H1 (cell line): ENCODE results near the gene CCNT1. TPM values are rescaled to one million over a fixed set of nuclear protein-coding genes. Genes with fewer than 3 reads are reported as not detected.

Source experiments
- CTCF ChIA-PET: fragments of 300-600 bp; sonication (Branson Sonifier 250); formaldehyde crosslinking; loops from one replicate; lab custom pipeline; 2021; ENCODE audit not compliant: partially characterized antibody; lab: Charles Lee
- POLR2A ChIA-PET: fragments of 300-600 bp; sonication (Branson Sonifier 250); formaldehyde crosslinking; loops from one replicate; lab custom pipeline; 2021; ENCODE audit warnings: inconsistent platforms; ENCODE audit not compliant: partially characterized antibody; lab: Charles Lee
- DNase-seq, 2 experiments: peaks; one replicate each; pipeline versions ENCODE4 v3.0.0 to v3.0.0-alpha.2; 2010 to 2022; ENCODE audit warnings: low spot score in 2 of 2, low read depth in 1 of 2, mixed read lengths in 1 of 2
- FAIRE-seq: peaks from 2 replicates; lab custom pipeline; 2011; peaks lifted over from hg19 to GRCh38; lab: Jason Lieb, UNC
- H2AFZ ChIP-seq: 2 replicates; pipeline ENCODE4 v1.8.1; 2012; ENCODE audit warnings: low read length, inconsistent platforms
- H2AK5ac ChIP-seq: 2 replicates; pipeline ENCODE4 v1.6.1; 2013; ENCODE audit warnings: low read depth, low read length
- H2BK120ac ChIP-seq: replicated peaks from 2 replicates; pipeline ENCODE3; 2013; ENCODE audit warnings: low read depth, low read length, inconsistent platforms
- H2BK12ac ChIP-seq: 2 replicates; pipeline ENCODE4 v1.6.1; 2013; ENCODE audit warnings: low read depth, low read length
- H2BK15ac ChIP-seq: 2 replicates; pipeline ENCODE4 v1.6.1; 2013; ENCODE audit warnings: low read length
- H2BK20ac ChIP-seq: 2 replicates; pipeline ENCODE4 v1.6.1; 2013; ENCODE audit warnings: low read length
- H2BK5ac ChIP-seq: 2 replicates; pipeline ENCODE4 v1.6.1; 2013; ENCODE audit warnings: low read depth, low read length
- H3K14ac ChIP-seq: 2 replicates; pipeline ENCODE4 v1.6.1; 2013; ENCODE audit warnings: inconsistent platforms; ENCODE audit not compliant: insufficient read length
- H3K18ac ChIP-seq: 2 replicates; pipeline ENCODE4 v1.6.1; 2013; ENCODE audit warnings: low read length; ENCODE audit errors: extremely low read depth
- H3K23ac ChIP-seq: 2 replicates; pipeline ENCODE4 v1.6.1; 2013; ENCODE audit warnings: inconsistent platforms; ENCODE audit not compliant: insufficient read length
- H3K23me2 ChIP-seq: 2 replicates; pipeline ENCODE4 v1.6.1; 2013; ENCODE audit warnings: low read depth, low read length
- H3K27ac ChIP-seq: 2 replicates; pipeline ENCODE4 v1.6.1; 2011; ENCODE audit warnings: low read depth, low read length, inconsistent platforms
- H3K27me3 ChIP-seq, 4 experiments: replicated peaks in 1 of 4; 1 replicate in 1 of 4; 2 replicates in 3 of 4; pipeline versions ENCODE4 v1.6.1 to v1.8.1; 2011 to 2013; ENCODE audit warnings: low read length in 3 of 4, mild to moderate bottlenecking in 3 of 4, inconsistent platforms in 2 of 4, mixed read lengths in 2 of 4, moderate library complexity in 1 of 4; ENCODE audit not compliant: control insufficient read depth in 3 of 4, insufficient read depth in 3 of 4; ENCODE audit errors: extremely low read depth in 1 of 4
- H3K36me3 ChIP-seq, 4 experiments: 2 replicates each; pipeline versions ENCODE4 v1.6.1 to v1.8.1; 2011 to 2013; ENCODE audit warnings: mild to moderate bottlenecking in 4 of 4, low read length in 3 of 4, moderate library complexity in 2 of 4, control low read depth in 1 of 4, inconsistent platforms in 1 of 4; ENCODE audit not compliant: insufficient read depth in 4 of 4, control insufficient read depth in 2 of 4
- H3K4ac ChIP-seq: replicated peaks from 2 replicates; pipeline ENCODE3; 2013; ENCODE audit warnings: low read length, low read depth, mixed read lengths, inconsistent platforms; ENCODE audit not compliant: insufficient read length
- H3K4me1 ChIP-seq, 4 experiments: replicated peaks in 1 of 4; 1 replicate in 1 of 4; 2 replicates in 3 of 4; pipeline versions ENCODE4 v1.6.1 to v1.8.1; 2011 to 2013; ENCODE audit warnings: low read length in 3 of 4, inconsistent platforms in 2 of 4, mixed read lengths in 1 of 4; ENCODE audit not compliant: insufficient read depth in 4 of 4, control insufficient read depth in 3 of 4
- H3K4me2 ChIP-seq, 2 experiments: 2 replicates each; pipeline versions ENCODE4 v1.6.1 to v1.8.1; 2011 to 2013; ENCODE audit warnings: low read depth in 2 of 2, low read length in 2 of 2, control low read depth in 1 of 2, inconsistent platforms in 1 of 2, mild to moderate bottlenecking in 1 of 2; ENCODE audit not compliant: insufficient read depth in 1 of 2
- H3K4me3 ChIP-seq, 4 experiments: fragments of 200-600, 300-600 bp in 1 of 4; sonication (generic), shearing (Covaris generic), sonication (Bioruptor Twin) in 1 of 4; 2 replicates each; pipeline versions ENCODE4 v1.5.1 to v1.8.1; 2011 to 2016; ENCODE audit warnings: low read length in 4 of 4, low read depth in 3 of 4, control low read depth in 2 of 4, inconsistent platforms in 2 of 4, mild to moderate bottlenecking in 2 of 4, mixed read lengths in 1 of 4, moderate library complexity in 1 of 4; ENCODE audit not compliant: insufficient read depth in 2 of 4; ENCODE audit errors: extremely low read depth in 1 of 4
- H3K56ac ChIP-seq: replicated peaks from 2 replicates; pipeline ENCODE3; 2013; ENCODE audit warnings: low read depth, mild to moderate bottlenecking, mixed read lengths, low read length, inconsistent platforms; ENCODE audit not compliant: insufficient read length
- H3K79me1 ChIP-seq: 2 replicates; pipeline ENCODE4 v1.6.1; 2013; ENCODE audit warnings: low read depth, low read length, control low read depth
- H3K79me2 ChIP-seq, 2 experiments: 2 replicates each; pipeline versions ENCODE4 v1.6.1 to v1.8.1; 2012 to 2013; ENCODE audit warnings: low read length in 2 of 2, mild to moderate bottlenecking in 2 of 2, inconsistent platforms in 1 of 2; ENCODE audit not compliant: insufficient read depth in 2 of 2, control insufficient read depth in 1 of 2
- H3K9ac ChIP-seq, 4 experiments: replicated peaks in 1 of 4; 1 replicate in 1 of 4; 2 replicates in 3 of 4; pipeline versions ENCODE4 v1.6.1 to v1.8.1; 2011 to 2013; ENCODE audit warnings: low read depth in 3 of 4, low read length in 3 of 4, control low read depth in 2 of 4, mild to moderate bottlenecking in 2 of 4, moderate library complexity in 2 of 4, inconsistent platforms in 1 of 4; ENCODE audit errors: extremely low read depth in 1 of 4
- H3K9me3 ChIP-seq, 2 experiments: 2 replicates each; pipeline versions ENCODE4 v1.6.1 to v1.8.1; 2012 to 2013; ENCODE audit warnings: mild to moderate bottlenecking in 2 of 2, moderate library complexity in 2 of 2, control low read depth in 1 of 2, inconsistent platforms in 1 of 2, low read depth in 1 of 2, low read length in 1 of 2, mixed read lengths in 1 of 2; ENCODE audit not compliant: insufficient read depth in 2 of 2
- H4K20me1 ChIP-seq, 2 experiments: replicated peaks in 1 of 2; 2 replicates each; pipeline versions ENCODE3 to v1.8.1; 2011 to 2013; ENCODE audit warnings: inconsistent platforms in 2 of 2, low read length in 2 of 2, mild to moderate bottlenecking in 1 of 2; ENCODE audit not compliant: insufficient read depth in 2 of 2, control insufficient read depth in 1 of 2
- H4K5ac ChIP-seq: 2 replicates; pipeline ENCODE4 v1.6.1; 2013; ENCODE audit warnings: low read length, low read depth, mixed read lengths, inconsistent platforms; ENCODE audit not compliant: insufficient read length
- H4K8ac ChIP-seq: 2 replicates; pipeline ENCODE4 v1.8.0; 2013; ENCODE audit warnings: mild to moderate bottlenecking, moderate library complexity, low read length, inconsistent platforms; ENCODE audit not compliant: insufficient read depth; ENCODE audit errors: extremely low read depth
- H4K91ac ChIP-seq: replicated peaks from 2 replicates; pipeline ENCODE3; 2013; ENCODE audit warnings: low read length, mixed read lengths, inconsistent platforms; ENCODE audit not compliant: insufficient read length
- ASH2L ChIP-seq: fragments of 200-600, 300-600 bp; sonication (generic); IDR thresholded peaks from one replicate; pipeline ENCODE4 v1.7.1; 2017; ENCODE audit warnings: low read length
- CTBP2 ChIP-seq: IDR thresholded peaks from 2 replicates; pipeline ENCODE4 v1.7.0; 2011; ENCODE audit warnings: borderline replicate concordance, mild to moderate bottlenecking, moderate library complexity, mixed read lengths, low read length; ENCODE audit not compliant: insufficient read depth, insufficient read length
- GABPA ChIP-seq: IDR thresholded peaks from 2 replicates; pipeline ENCODE4 v1.6.1; 2011; ENCODE audit warnings: mild to moderate bottlenecking, low read length, moderate library complexity, borderline replicate concordance; ENCODE audit not compliant: insufficient read depth
- NRF1 ChIP-seq: IDR thresholded peaks from 2 replicates; pipeline ENCODE4 v1.6.1; 2011; ENCODE audit warnings: mild to moderate bottlenecking, low read depth, low read length, improper control_type of control experiment
- RBBP5 ChIP-seq: IDR thresholded peaks from 2 replicates; pipeline ENCODE4 v1.7.1; 2012; ENCODE audit warnings: low read depth, mild to moderate bottlenecking, inconsistent platforms, low read length, moderate library complexity, borderline replicate concordance
- RFX5 ChIP-seq: IDR thresholded peaks from 2 replicates; pipeline ENCODE4 v1.6.1; 2011; ENCODE audit warnings: low read depth, low read length, improper control_type of control experiment, borderline replicate concordance
- RXRA ChIP-seq: IDR thresholded peaks from 2 replicates; pipeline ENCODE4 v1.6.1; 2011; ENCODE audit warnings: low read depth, mild to moderate bottlenecking, low read length, moderate library complexity; ENCODE audit not compliant: insufficient read depth
- SP4 ChIP-seq: IDR thresholded peaks from 2 replicates; pipeline ENCODE4 v1.6.1; 2012; ENCODE audit warnings: low read length, inconsistent platforms
- TEAD4 ChIP-seq: IDR thresholded peaks from 2 replicates; pipeline ENCODE4 v1.6.1; 2012; ENCODE audit warnings: low read depth, low read length, inconsistent platforms, mixed read lengths
- WGBS, 2 experiments: shearing (Covaris generic) in 1 of 2; methylation state at CpG; one replicate each; pipeline versions ENCODE4 v1.1.6 to v1.1.7; 2013 to 2015; ENCODE audit warnings: low lambda C conversion rate in 2 of 2, mixed read lengths in 2 of 2, inconsistent platforms in 1 of 2, low coverage in 1 of 2, missing lambda C conversion rate in 1 of 2; ENCODE audit not compliant: insufficient replicate concordance in 2 of 2, insufficient coverage in 1 of 2, insufficient read length in 1 of 2; ENCODE audit errors: extremely low coverage in 1 of 2, missing lambda C conversion rate in 1 of 2; 5-methylcytosine and 5-hydroxymethylcytosine counted together
- polyA plus RNA-seq, 7 experiments: library from polyadenylated mRNA; depleted of rRNA in 3 of 7; stranded (reverse) in 5 of 7; unstranded in 2 of 7; fragments of >200 nt in 5 of 7; fragments of 200-250 nt in 2 of 7; gene quantifications; 1 replicate in 5 of 7; 2 replicates in 1 of 7; 4 replicates in 1 of 7; pipeline versions ENCODE4 v1.2.1 to v1.2.3, GENCODE V29; 2011 to 2013; ENCODE audit warnings: missing spikeins in 2 of 7, mixed read lengths in 2 of 7
- total RNA-seq: library from RNA; stranded (reverse); fragmentation: NEBNext Ultra II Directional; extraction: Animal tissue kit (Norgen Biotek cat#: 25700); gene quantifications from 2 replicates; pipeline ENCODE4 v1.2.1, GENCODE V29; 2021
- TF ChIP-seq, protein P1 (sequence below), 3 experiments: IDR thresholded peaks; 1 replicate in 2 of 3; 2 replicates in 1 of 3; pipeline versions ENCODE4 v1.5.1 to v1.6.1; 2011; ENCODE audit warnings: low read length in 3 of 3, mild to moderate bottlenecking in 3 of 3, inconsistent platforms in 2 of 3, low read depth in 1 of 3, moderate library complexity in 1 of 3; ENCODE audit not compliant: insufficient read depth in 1 of 3; ENCODE audit errors: control extremely low read depth in 1 of 3

Gene CCNT1
- total and polyA plus RNA-seq, 2 of the 8 experiments (the other 6 are each of a cell fraction or from before 2014, with no cell fraction given): 13.2 to 45.9 TPM

GRCh38 chr12:48691826-48692487, 24.6 kb downstream of the CCNT1 start:
- Histone ChIP-seq H3K27me3 (no peaks in the 10 kb centered on the region), H3K56ac (no peak overlapping the region), H3K9me3 (no peaks in the 10 kb centered on the region), H4K8ac (no peak overlapping the region), H2BK120ac (no peak overlapping the region), H3K79me1 (peaks cover 7% of the 10 kb centered on the region), H2BK12ac (no peak overlapping the region), H3K23ac (no peak overlapping the region), H2BK15ac (no peak overlapping the region), H3K23me2 (no peaks in the 10 kb centered on the region), H2BK20ac (no peak overlapping the region), H3K79me2 (peaks cover 0 to 22% of the 10 kb centered on the region in 2 experiments; a peak in 2 of 4 replicates), H4K5ac (no peak overlapping the region), H3K36me3 (peaks cover 27 to 78% (median 46%) of the 10 kb centered on the region in 4 experiments), H3K18ac (no peak overlapping the region), H2BK5ac (no peak overlapping the region), H3K4me2 (no peak overlapping the region), H2AFZ (no peak overlapping the region), H3K4me3 (no peak overlapping the region), H3K14ac (no peak overlapping the region), H3K27ac (no peak overlapping the region), H4K20me1 (peaks cover 3 to 9% of the 10 kb centered on the region in 2 experiments), H3K4me1 (no peaks in the 10 kb centered on the region), H3K4ac (no peak overlapping the region), H2AK5ac (no peak overlapping the region), H3K9ac (no peak overlapping the region), H4K91ac (no peak overlapping the region)
- ChIA-PET POLR2A (interaction anchor here (0.9 to 2.3 kb wide), 7 partner anchors 8 to 168 kb away, joined by 3 to 11 read pairs (median 4); partner anchors contain the start of gene KANSL2), CTCF (no interaction called here)
- FAIRE-seq: no peak
- 93% methylated on average over 2 of the region's 2 CpGs; no CpG with 5 or more reads in 1 of the 2 experiments for WGBS, 2 experiments
- DNase-seq: no peak
- no peak for TF ChIP-seq GABPA
- TF ChIP-seq SP4: no peak
- TF ChIP-seq, protein P1, sequence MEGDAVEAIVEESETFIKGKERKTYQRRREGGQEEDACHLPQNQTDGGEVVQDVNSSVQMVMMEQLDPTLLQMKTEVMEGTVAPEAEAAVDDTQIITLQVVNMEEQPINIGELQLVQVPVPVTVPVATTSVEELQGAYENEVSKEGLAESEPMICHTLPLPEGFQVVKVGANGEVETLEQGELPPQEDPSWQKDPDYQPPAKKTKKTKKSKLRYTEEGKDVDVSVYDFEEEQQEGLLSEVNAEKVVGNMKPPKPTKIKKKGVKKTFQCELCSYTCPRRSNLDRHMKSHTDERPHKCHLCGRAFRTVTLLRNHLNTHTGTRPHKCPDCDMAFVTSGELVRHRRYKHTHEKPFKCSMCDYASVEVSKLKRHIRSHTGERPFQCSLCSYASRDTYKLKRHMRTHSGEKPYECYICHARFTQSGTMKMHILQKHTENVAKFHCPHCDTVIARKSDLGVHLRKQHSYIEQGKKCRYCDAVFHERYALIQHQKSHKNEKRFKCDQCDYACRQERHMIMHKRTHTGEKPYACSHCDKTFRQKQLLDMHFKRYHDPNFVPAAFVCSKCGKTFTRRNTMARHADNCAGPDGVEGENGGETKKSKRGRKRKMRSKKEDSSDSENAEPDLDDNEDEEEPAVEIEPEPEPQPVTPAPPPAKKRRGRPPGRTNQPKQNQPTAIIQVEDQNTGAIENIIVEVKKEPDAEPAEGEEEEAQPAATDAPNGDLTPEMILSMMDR (IDR thresholded peaks at IDR 0.05; ENCODE audit: control extremely low read depth in 1 of 3, insufficient read depth in 1 of 3, low read depth in 1 of 3, low read length in 3 of 3): no peak
- no peak for TF ChIP-seq ASH2L
- TF ChIP-seq CTBP2: no peak
- no peak for TF ChIP-seq RBBP5
- no peak for TF ChIP-seq TEAD4
- TF ChIP-seq RXRA: no peak
- no peak for TF ChIP-seq RFX5
- TF ChIP-seq NRF1: no peak
